ENCODE measurements around the gene HDAC7.

HDAC7 gene

GRCh38 chr12:47751561-47751960 lies 68.1 kb downstream of the HDAC7 start:
- FAIRE-seq (no peak), DNase-seq (ENCODE audit: insufficient read length) (no peak)
- TF ChIP-seq POLR2AphosphoS5 (IDR thresholded peaks at IDR 0.05; ENCODE audit: low read depth, low read length) (no peak), TAF1 (IDR thresholded peaks at IDR 0.05; ENCODE audit: borderline replicate concordance, low read depth, low read length) (no peak), POLR2A (IDR thresholded peaks at IDR 0.05; ENCODE audit: low read depth, low read length) (no peak)

GRCh38 chr12:47750916-47751470 lies 68.7 kb downstream of the HDAC7 start:
- FAIRE-seq: no peak
- no peak for TF ChIP-seq POLR2AphosphoS5 (IDR thresholded peaks at IDR 0.05; ENCODE audit: low read depth, low read length)
- no peak for TF ChIP-seq TAF1 (IDR thresholded peaks at IDR 0.05; ENCODE audit: borderline replicate concordance, low read depth, low read length)
- TF ChIP-seq POLR2A (IDR thresholded peaks at IDR 0.05; ENCODE audit: low read depth, low read length): no peak

GRCh38 chr12:47750229-47750798 lies 69.4 kb downstream of the HDAC7 start:
- FAIRE-seq (no peak), DNase-seq (ENCODE audit: insufficient read length) (no peak)
- TF ChIP-seq TAF1 (IDR thresholded peaks at IDR 0.05; ENCODE audit: borderline replicate concordance, low read depth, low read length) (no peak), POLR2AphosphoS5 (IDR thresholded peaks at IDR 0.05; ENCODE audit: low read depth, low read length) (no peak), POLR2A (IDR thresholded peaks at IDR 0.05; ENCODE audit: low read depth, low read length) (no peak)

More at GRCh38 chr12:47750916-47751470, 68.7 kb downstream of the HDAC7 start:
- no peak for DNase-seq (ENCODE audit: insufficient read length)

- DNase-seq (ENCODE audit: insufficient read length) (no peak), FAIRE-seq (no peak)
- TF ChIP-seq TAF1 (IDR thresholded peaks at IDR 0.05; ENCODE audit: borderline replicate concordance, low read depth, low read length) (no peak), POLR2A (IDR thresholded peaks at IDR 0.05; ENCODE audit: low read depth, low read length) (no peak), POLR2AphosphoS5 (IDR thresholded peaks at IDR 0.05; ENCODE audit: low read depth, low read length) (no peak)
These were observed 70.8 kb downstream of the HDAC7 start for GRCh38 chr12:47748899-47749298.

- no peak for DNase-seq (ENCODE audit: insufficient read length)
- no peak for TF ChIP-seq TAF1 (IDR thresholded peaks at IDR 0.05; ENCODE audit: borderline replicate concordance, low read depth, low read length)
- TF ChIP-seq POLR2AphosphoS5 (IDR thresholded peaks at IDR 0.05; ENCODE audit: low read depth, low read length): no peak
- TF ChIP-seq POLR2A (IDR thresholded peaks at IDR 0.05; ENCODE audit: low read depth, low read length): no peak
- no peak for FAIRE-seq
These were observed 71.2 kb downstream of the HDAC7 start for GRCh38 chr12:47748507-47748828.

GRCh38 chr12:47747596-47748506 lies 71.9 kb downstream of the HDAC7 start:
- FAIRE-seq: no peak

GRCh38 chr12:47747126-47747525 lies 72.6 kb downstream of the HDAC7 start:
- no peak for TF ChIP-seq TAF1 (IDR thresholded peaks at IDR 0.05; ENCODE audit: borderline replicate concordance, low read depth, low read length)
- no peak for FAIRE-seq
- DNase-seq (ENCODE audit: insufficient read length): no peak

More at GRCh38 chr12:47747596-47748506, 71.9 kb downstream of the HDAC7 start:
- DNase-seq (ENCODE audit: insufficient read length): no peak
- no peak for TF ChIP-seq POLR2A (IDR thresholded peaks at IDR 0.05; ENCODE audit: low read depth, low read length)
- TF ChIP-seq TAF1 (IDR thresholded peaks at IDR 0.05; ENCODE audit: borderline replicate concordance, low read depth, low read length): no peak
- TF ChIP-seq POLR2AphosphoS5 (IDR thresholded peaks at IDR 0.05; ENCODE audit: low read depth, low read length): no peak

- no peak for TF ChIP-seq TAF1 (IDR thresholded peaks at IDR 0.05; ENCODE audit: borderline replicate concordance, low read depth, low read length)
- TF ChIP-seq POLR2A (IDR thresholded peaks at IDR 0.05; ENCODE audit: low read depth, low read length): no peak
- no peak for TF ChIP-seq POLR2AphosphoS5 (IDR thresholded peaks at IDR 0.05; ENCODE audit: low read depth, low read length)
- FAIRE-seq (no peak), DNase-seq (ENCODE audit: insufficient read length) (no peak)
These were observed 73.2 kb downstream of the HDAC7 start for GRCh38 chr12:47746523-47746922.

GRCh38 chr12:47746073-47746472 lies 73.6 kb downstream of the HDAC7 start:
- no peak for FAIRE-seq
- TF ChIP-seq TAF1 (IDR thresholded peaks at IDR 0.05; ENCODE audit: borderline replicate concordance, low read depth, low read length) (no peak), POLR2AphosphoS5 (IDR thresholded peaks at IDR 0.05; ENCODE audit: low read depth, low read length) (no peak), POLR2A (IDR thresholded peaks at IDR 0.05; ENCODE audit: low read depth, low read length) (no peak)
- no peak for DNase-seq (ENCODE audit: insufficient read length)

GRCh38 chr12:47745485-47746041 lies 74.1 kb downstream of the HDAC7 start:
- no peak for FAIRE-seq
- no peak for DNase-seq (ENCODE audit: insufficient read length)
- TF ChIP-seq POLR2A (IDR thresholded peaks at IDR 0.05; ENCODE audit: low read depth, low read length) (no peak), POLR2AphosphoS5 (IDR thresholded peaks at IDR 0.05; ENCODE audit: low read depth, low read length) (no peak), TAF1 (IDR thresholded peaks at IDR 0.05; ENCODE audit: borderline replicate concordance, low read depth, low read length) (no peak)

- FAIRE-seq (no peak), DNase-seq (ENCODE audit: insufficient read length) (no peak)
- TF ChIP-seq TAF1 (IDR thresholded peaks at IDR 0.05; ENCODE audit: borderline replicate concordance, low read depth, low read length) (no peak), POLR2AphosphoS5 (IDR thresholded peaks at IDR 0.05; ENCODE audit: low read depth, low read length) (no peak), POLR2A (IDR thresholded peaks at IDR 0.05; ENCODE audit: low read depth, low read length) (no peak)
These were observed 74.8 kb downstream of the HDAC7 start for GRCh38 chr12:47744778-47745436.

Data from GM12892 (cell line).